ENCODE data around the gene LRRC75B. TPM values are rescaled to one million over a fixed set of nuclear protein-coding genes. Genes with fewer than 3 reads are reported as not detected.
A peak's percentile ranks its signal among the peaks of the same experiment; 100 is the strongest.
"Not testable (repeated sequence)": the region's sequence is repeated elsewhere in the genome, so short reads cannot be mapped to it uniquely, and the experiment has no call there.

LRRC75B gene
- polyA plus RNA-seq, 5 donors = 23.1 to 44.0 (median 34.5) TPM

- not testable (repeated sequence) for DNase-seq
Measured at GRCh38 chr22:24603770-24604629, 11.1 kb upstream of the LRRC75B start.

GRCh38 chr22:24602847-24603769 is 10.2 kb upstream of the LRRC75B start, which contains the start of gene GGT1:
Gene GGT1 (plus strand): TSS chr22:24603193. CDS start chr22:24611082, 7,889 bp downstream.
- not testable (repeated sequence) for DNase-seq

- DNase-seq = not testable (repeated sequence)
Measured at GRCh38 chr22:24602105-24602749, 9.4 kb upstream of the LRRC75B start.

- no peak for DNase-seq
Measured at GRCh38 chr22:24601217-24602104, 8.6 kb upstream of the LRRC75B start.

GRCh38 chr22:24599958-24600715 is 7.3 kb upstream of the LRRC75B start:
- DNase-seq = not testable (repeated sequence)

- no peak for DNase-seq
Measured at GRCh38 chr22:24599514-24599913, 6.6 kb upstream of the LRRC75B start.

- not testable (repeated sequence) for DNase-seq
Measured at GRCh38 chr22:24597076-24597475, 4.2 kb upstream of the LRRC75B start.

- DNase-seq = no peak
Measured at GRCh38 chr22:24595863-24596262, 3.0 kb upstream of the LRRC75B start.

GRCh38 chr22:24595228-24595627 is 2.4 kb upstream of the LRRC75B start:
- DNase-seq = no peak

GRCh38 chr22:24594569-24595120 is 1.8 kb upstream of the LRRC75B start:
- no peak for DNase-seq

GRCh38 chr22:24593836-24594568 is 1.1 kb upstream of the LRRC75B start:
- no peak for DNase-seq

GRCh38 chr22:24593559-24593835 is 624 bp upstream of the LRRC75B start:
- not testable (repeated sequence) for DNase-seq

- peak in 1 of 2 donors; percentile 22 for DNase-seq
Measured at GRCh38 chr22:24592058-24592850, 619 bp downstream of the LRRC75B start.

- no peak for DNase-seq
Measured at GRCh38 chr22:24591286-24591830, 1.5 kb downstream of the LRRC75B start.

- DNase-seq = no peak
Measured at GRCh38 chr22:24590596-24591173, 2.2 kb downstream of the LRRC75B start.

- no peak for DNase-seq
Measured at GRCh38 chr22:24589518-24590030, 3.3 kb downstream of the LRRC75B start.

- no peak for DNase-seq
Measured at GRCh38 chr22:24588757-24589481, 4.0 kb downstream of the LRRC75B start.

Data from right lung (tissue), 5 donors.